ENCODE data around the gene DNAJC30. TPM values are rescaled to one million over a fixed set of nuclear protein-coding genes. Genes with fewer than 3 reads are reported as not detected.

The DNAJC30 gene
- total and polyA plus RNA-seq, 10 of the 15 experiments (the other 5 are each of a cell fraction or from before 2014, with no cell fraction given): 2.1 to 19.0 (median 7.9) TPM

DNA sequence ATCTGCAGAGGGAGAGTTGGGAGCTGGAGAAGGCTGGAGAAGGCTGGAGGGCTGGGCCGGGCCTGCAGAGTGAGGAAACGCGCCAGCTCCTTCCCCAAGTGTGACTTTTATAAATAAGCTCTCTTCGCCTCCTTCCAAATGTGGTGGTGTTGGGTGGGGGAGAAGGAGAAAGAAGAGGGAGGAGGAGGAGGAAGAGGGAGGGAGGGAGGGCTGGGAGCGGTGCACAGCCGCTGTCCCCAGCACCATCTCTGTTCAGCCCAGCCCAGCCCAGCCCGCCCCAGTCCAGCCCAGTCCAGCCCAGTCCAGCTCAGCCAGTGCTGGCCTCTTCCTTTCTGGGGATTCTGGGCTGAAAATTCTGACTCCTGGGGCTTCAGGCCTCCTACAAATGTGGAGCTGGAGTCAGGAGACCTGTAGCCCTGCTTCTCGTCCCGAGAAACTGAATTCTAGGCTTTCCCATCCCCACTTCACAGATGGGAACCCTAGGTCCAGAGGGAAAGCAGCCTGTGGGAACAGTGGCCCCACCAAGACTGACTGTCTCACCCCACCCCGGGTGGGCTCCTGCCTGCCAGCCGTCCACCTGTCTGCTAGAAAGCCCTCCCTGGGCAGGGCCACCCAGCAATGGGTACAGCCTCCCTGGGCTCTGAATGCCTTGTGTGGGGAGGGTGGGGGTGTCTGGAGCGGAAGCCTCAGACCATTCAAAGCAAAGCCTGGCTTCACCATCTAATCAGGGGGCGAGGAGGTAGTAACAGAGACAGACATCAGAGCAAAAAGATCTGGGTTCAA lies 34.0 kb upstream of the DNAJC30 start (continued):
- TF ChIP-seq, protein P1, sequence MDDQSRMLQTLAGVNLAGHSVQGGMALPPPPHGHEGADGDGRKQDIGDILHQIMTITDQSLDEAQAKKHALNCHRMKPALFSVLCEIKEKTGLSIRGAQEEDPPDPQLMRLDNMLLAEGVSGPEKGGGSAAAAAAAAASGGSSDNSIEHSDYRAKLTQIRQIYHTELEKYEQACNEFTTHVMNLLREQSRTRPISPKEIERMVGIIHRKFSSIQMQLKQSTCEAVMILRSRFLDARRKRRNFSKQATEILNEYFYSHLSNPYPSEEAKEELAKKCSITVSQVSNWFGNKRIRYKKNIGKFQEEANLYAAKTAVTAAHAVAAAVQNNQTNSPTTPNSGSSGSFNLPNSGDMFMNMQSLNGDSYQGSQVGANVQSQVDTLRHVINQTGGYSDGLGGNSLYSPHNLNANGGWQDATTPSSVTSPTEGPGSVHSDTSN (IDR thresholded peaks at IDR 0.05; ENCODE audit: insufficient replicate concordance, low read depth, low read length): no peak
- TF ChIP-seq FOXM1 (IDR thresholded peaks at IDR 0.05; ENCODE audit: low read depth, low read length): no peak

- H3K9ac ChIP-seq (ENCODE audit: control insufficient read depth, insufficient read depth, low read length): no peak overlapping the region
- no peak for ATAC-seq
- RAD21 ChIA-PET (ENCODE audit: unreplicated experiment): interaction anchor here (1.4 to 1.7 kb wide), 2 partner anchors 23 to 110 kb away, joined by 4 read pairs; partner anchors contain the start of gene ABHD11
- H4K20me1 ChIP-seq (ENCODE audit: control insufficient read depth, insufficient read depth): 0 out of 2 replicates have a peak, but pooled peaks cover 4% of the 10 kb centered on the region
- POLR2A ChIA-PET: no interaction called here
- no peak for FAIRE-seq
- intact Hi-C loops (cut with micrococcal nuclease; ENCODE audit: unreplicated experiment) (no loop called here), in situ Hi-C loops (cut with MboI) (no loop called here)
- no peak overlapping the region for H3K4me2 ChIP-seq (ENCODE audit: control insufficient read depth, insufficient read depth)
- H3K9me3 ChIP-seq (replicated peaks; ENCODE audit: control insufficient read depth, insufficient read depth, low read length): no peaks in the 10 kb centered on the region
- no peak for DNase-seq (ENCODE audit: low read depth, low spot score)
- H2AFZ ChIP-seq (ENCODE audit: control insufficient read depth, low read depth, low read length): no peak overlapping the region
- no peak overlapping the region for H3K27ac ChIP-seq (ENCODE audit: control insufficient read depth, insufficient read depth)
- H3K27me3 ChIP-seq (replicated peaks in 1 of 2; ENCODE audit: control insufficient read depth in 2 of 2, insufficient read depth in 2 of 2, low read length in 1 of 2): no peaks in the 10 kb centered on the region
- H3K36me3 ChIP-seq (ENCODE audit: control insufficient read depth in 2 of 2, insufficient read depth in 2 of 2, low read length in 1 of 2): no peaks in the 10 kb centered on the region
- BruUV-seq (replicated peaks): TSS peak; percentile 25
- H3K4me1 ChIP-seq (ENCODE audit: control insufficient read depth, insufficient read depth, low read length): peaks cover 12% of the 10 kb centered on the region
- H3K4me3 ChIP-seq: no peak overlapping the region
- SMC1A ChIA-PET (ENCODE audit: uncharacterized antibody, unreplicated experiment): no interaction called here
- no peaks in the 10 kb centered on the region for H3K79me2 ChIP-seq (ENCODE audit: control insufficient read depth, insufficient read depth, low read length)
- CTCF ChIA-PET: interaction anchor here (0.7 kb wide), 1 partner anchor 31 kb away, joined by 3 read pairs; no protein-coding TSS in a partner anchor
- WGBS (ENCODE audit: insufficient coverage, insufficient replicate concordance, low lambda C conversion rate, missing lambda C conversion rate): 90% methylated on average over 4 of the region's 4 CpGs
- TF ChIP-seq, protein P2, sequence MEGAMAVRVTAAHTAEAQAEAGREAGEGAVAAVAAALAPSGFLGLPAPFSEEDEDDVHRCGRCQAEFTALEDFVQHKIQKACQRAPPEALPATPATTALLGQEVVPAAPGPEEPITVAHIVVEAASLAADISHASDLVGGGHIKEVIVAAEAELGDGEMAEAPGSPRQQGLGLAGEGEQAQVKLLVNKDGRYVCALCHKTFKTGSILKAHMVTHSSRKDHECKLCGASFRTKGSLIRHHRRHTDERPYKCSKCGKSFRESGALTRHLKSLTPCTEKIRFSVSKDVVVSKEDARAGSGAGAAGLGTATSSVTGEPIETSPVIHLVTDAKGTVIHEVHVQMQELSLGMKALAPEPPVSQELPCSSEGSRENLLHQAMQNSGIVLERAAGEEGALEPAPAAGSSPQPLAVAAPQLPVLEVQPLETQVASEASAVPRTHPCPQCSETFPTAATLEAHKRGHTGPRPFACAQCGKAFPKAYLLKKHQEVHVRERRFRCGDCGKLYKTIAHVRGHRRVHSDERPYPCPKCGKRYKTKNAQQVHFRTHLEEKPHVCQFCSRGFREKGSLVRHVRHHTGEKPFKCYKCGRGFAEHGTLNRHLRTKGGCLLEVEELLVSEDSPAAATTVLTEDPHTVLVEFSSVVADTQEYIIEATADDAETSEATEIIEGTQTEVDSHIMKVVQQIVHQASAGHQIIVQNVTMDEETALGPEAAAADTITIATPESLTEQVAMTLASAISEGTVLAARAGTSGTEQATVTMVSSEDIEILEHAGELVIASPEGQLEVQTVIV (IDR thresholded peaks at IDR 0.05; ENCODE audit: borderline replicate concordance, partially characterized antibody): no peak
- TF ChIP-seq DPF2 (IDR thresholded peaks at IDR 0.05): no peak
- TF ChIP-seq RBBP5 (conservative IDR thresholded peaks at IDR 0.05): no peak
- TF ChIP-seq MYB (IDR thresholded peaks at IDR 0.05; ENCODE audit: borderline replicate concordance, low read depth, low read length): no peak
- TF ChIP-seq, protein P1 (IDR thresholded peaks at IDR 0.05; ENCODE audit: insufficient replicate concordance, low read depth, low read length): no peak
- TF ChIP-seq, protein P3, sequence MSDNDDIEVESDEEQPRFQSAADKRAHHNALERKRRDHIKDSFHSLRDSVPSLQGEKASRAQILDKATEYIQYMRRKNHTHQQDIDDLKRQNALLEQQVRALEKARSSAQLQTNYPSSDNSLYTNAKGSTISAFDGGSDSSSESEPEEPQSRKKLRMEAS (IDR thresholded peaks at IDR 0.05; ENCODE audit: low read depth, low read length): no peak
- TF ChIP-seq MTA2 (IDR thresholded peaks at IDR 0.05; ENCODE audit: low read depth): no peak
- TF ChIP-seq RUNX3 (IDR thresholded peaks at IDR 0.05; ENCODE audit: low read length): no peak
- TF ChIP-seq, protein P4, sequence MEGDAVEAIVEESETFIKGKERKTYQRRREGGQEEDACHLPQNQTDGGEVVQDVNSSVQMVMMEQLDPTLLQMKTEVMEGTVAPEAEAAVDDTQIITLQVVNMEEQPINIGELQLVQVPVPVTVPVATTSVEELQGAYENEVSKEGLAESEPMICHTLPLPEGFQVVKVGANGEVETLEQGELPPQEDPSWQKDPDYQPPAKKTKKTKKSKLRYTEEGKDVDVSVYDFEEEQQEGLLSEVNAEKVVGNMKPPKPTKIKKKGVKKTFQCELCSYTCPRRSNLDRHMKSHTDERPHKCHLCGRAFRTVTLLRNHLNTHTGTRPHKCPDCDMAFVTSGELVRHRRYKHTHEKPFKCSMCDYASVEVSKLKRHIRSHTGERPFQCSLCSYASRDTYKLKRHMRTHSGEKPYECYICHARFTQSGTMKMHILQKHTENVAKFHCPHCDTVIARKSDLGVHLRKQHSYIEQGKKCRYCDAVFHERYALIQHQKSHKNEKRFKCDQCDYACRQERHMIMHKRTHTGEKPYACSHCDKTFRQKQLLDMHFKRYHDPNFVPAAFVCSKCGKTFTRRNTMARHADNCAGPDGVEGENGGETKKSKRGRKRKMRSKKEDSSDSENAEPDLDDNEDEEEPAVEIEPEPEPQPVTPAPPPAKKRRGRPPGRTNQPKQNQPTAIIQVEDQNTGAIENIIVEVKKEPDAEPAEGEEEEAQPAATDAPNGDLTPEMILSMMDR (IDR thresholded peaks at IDR 0.05 in 2 of 3, conservative IDR thresholded peaks at IDR 0.05 in 1 of 3; ENCODE audit: control insufficient read depth in 2 of 3, extremely low read depth in 1 of 3, insufficient read depth in 1 of 3, low read depth in 3 of 3, low read length in 3 of 3): no peak
- no peak for TF ChIP-seq NFYB (IDR thresholded peaks at IDR 0.05; ENCODE audit: insufficient read depth, low read depth, low read length)
- TF ChIP-seq ZBED1 (IDR thresholded peaks at IDR 0.05; ENCODE audit: borderline replicate concordance): no peak
- no peak for TF ChIP-seq SREBF1 (IDR thresholded peaks at IDR 0.05; ENCODE audit: low read length)
- TF ChIP-seq PAX8 (IDR thresholded peaks at IDR 0.05): no peak
These were observed 33.2 kb upstream of the DNAJC30 start for GRCh38 chr7:73716318-73716890.
